GM18873 (cell line): ENCODE results near the gene MXD4.
"Not testable (repeated sequence)": the region's sequence is repeated elsewhere in the genome, so short reads cannot be mapped to it uniquely, and the experiment has no call there.

Experiments used
- ATAC-seq: cut with Tn5 transposase; IDR thresholded peaks from one replicate; pipeline ENCODE4 v1.9.1; 2021; ENCODE audit warnings: mild to moderate bottlenecking, moderate library complexity, moderate number of reproducible peaks; ENCODE audit not compliant: unreplicated experiment, low FRiP score

Gene MXD4

GRCh38 chr4:2241003-2241402 is 20.9 kb downstream of the MXD4 start:
- no peak for ATAC-seq

DNA sequence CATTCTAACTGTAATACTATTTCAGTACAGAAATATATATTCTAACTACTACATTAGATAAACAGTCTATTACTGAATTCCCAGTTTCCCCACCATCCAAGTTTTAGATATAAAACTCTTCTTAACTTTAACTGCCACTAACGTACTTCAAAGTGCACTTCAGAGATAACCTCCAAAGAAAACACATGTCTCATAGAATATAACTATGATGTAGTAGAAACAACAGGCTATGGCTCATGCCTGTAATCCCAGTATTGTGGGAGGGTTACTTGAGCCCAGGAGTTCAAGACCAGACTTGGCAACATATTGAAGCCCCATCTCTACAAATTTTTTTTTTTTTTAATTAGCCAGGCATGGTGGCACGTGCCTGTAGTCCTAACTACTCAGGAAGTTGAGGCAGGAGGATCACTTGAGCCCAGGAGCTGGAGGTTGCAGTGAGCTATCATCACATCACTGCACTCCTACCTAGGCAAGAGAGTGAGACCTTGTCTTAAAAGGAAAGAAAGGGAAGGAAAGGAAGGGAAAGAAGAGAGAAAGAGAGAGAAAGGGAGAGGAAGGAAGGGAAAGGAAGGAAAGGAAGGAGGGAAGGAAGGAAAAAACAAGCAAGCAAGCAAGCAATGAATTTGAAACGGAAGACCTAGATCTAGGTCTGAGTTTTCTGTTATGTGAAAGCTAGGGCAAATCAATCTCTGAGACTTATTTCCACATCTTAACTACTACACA is 24.8 kb downstream of the MXD4 start:
- no peak for ATAC-seq

DNA sequence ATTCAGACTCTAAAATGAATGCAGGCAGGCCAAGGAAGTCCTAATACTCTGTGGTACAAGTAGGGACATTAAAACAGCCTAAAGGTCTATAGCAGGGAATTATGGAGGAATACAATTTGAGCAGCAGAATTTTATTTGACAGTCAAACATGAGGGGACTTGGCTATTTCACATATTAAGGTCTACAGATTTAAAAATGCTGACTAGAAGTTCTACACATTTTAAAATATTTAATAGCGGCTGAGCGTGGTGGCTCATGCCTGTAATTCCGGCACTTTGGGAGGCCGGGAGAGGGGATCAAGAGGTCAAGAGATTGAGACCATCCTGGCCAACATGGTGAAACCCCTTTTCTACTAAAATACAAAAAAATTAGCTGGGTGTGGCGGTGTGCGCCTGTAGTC is 30.8 kb downstream of the MXD4 start:
- no peak for ATAC-seq

- ATAC-seq, result no peak
These were observed 35.6 kb downstream of the MXD4 start for GRCh38 chr4:2226261-2226660.

DNA sequence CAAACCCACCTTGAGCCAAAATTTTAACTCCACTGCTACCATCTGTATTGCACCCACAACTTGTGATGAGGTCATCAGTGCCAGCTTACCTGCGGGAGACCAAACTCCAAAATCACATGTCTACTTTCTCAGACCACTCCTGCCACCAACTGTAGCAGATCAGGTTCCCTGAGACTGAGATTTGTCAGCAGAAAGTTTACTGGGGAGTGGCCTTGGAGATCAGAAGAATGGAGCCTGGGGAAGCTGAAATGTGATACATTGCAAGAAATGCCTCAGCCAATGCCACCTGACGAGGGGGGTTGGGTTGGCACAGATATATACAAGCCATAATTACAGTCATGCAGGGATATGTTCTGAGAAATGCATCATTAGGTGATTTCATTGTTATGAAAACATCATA is 39.1 kb downstream of the MXD4 start:
- no peak for ATAC-seq

DNA sequence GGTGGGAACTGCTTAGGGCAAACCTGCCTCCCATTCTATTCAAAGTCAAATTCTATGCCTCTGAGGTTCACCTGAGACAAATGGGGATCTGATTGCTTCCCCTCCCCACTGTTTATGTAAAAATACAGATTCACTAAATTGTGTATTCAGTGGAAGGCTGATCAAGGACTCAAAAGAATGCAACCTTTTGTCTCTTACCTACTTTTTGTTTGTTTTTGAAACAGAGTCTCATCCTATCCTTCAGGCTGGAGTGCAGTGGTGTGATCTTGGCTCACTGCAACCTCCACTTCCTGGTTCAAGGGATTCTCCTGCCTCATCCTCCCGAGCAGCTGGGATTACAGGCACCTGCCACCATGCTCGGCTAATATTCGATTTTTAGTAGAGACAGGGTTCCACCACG is 40.5 kb downstream of the MXD4 start:
- ATAC-seq, result not testable (repeated sequence)

DNA sequence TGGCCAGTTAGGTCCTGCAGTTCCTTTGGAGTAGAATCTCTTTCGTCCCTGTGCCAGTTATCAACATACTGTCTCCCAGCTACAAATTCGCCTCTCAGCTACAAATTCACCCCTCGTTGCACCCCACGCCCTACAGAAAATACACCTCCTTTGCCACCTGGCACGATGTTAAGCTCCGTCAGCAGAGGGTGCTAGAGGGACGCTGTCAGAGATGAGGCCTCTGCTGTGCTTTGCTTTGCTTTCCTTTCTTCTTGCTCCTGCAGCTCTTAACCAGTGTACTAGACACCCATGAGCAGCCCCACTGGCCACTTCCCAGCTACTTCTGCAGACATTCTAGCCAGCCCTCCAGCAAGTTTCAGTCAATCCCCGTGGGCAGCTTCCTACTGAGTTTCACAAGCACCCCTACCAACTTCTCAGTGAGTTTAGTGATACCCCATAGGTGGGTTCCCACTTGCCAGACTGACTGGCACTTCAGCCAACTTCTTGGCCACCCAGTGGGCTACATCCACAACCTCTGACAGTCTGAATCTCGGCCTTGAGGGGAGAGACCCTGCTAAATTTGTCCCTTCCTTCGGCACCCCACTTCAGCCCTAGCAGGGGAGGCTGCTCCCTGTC is 41.8 kb downstream of the MXD4 start:
- ATAC-seq, result no peak

DNA sequence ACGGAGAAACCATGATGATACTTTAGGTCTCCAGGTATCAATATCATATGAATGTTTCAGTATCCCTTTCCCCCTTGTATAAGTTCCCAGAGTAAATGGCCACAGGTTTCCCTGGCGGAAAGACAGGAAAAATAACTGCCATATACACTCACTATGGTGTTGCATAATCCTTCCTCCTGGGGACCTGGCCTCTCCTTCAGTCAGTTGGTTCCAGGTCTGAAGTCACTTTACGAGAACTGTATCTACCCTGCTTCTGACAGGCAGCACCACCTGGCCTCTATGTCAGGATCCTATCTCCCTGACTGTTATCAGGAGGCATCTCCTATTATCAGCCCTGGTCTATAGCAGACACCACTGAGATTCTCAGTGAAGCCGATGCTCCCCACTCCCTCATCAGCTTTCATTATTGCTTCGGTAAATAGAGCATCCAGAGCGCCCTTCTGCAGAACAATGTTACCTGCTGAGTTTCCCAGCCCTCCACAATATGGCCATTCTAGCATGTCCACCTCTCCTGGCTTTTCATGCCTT is 42.6 kb downstream of the MXD4 start:
- ATAC-seq, result no peak

- no peak for ATAC-seq
These were observed 43.5 kb downstream of the MXD4 start for GRCh38 chr4:2218436-2218835.

DNA sequence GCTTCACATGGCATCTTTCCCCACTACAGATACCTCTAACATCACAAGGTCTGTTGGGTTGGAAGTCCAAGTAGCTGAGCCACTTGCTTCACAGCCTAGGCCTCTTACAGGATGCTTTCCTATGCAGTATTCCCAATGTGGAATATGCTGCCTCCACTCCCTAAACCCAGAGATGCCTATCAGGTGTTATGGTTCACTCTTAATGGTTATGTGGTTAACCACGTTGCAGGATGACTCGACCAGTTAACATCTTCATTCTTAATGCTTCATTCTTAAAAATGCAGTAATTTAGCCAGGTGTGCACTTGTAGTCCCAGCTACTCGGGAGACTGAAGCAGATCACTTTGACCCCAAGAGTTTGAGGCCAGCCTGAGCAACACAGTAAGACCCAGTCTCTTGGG is 44.2 kb downstream of the MXD4 start:
- no peak for ATAC-seq

GRCh38 chr4:2212831-2213230 is 49.1 kb downstream of the MXD4 start:
- no peak for ATAC-seq

DNA sequence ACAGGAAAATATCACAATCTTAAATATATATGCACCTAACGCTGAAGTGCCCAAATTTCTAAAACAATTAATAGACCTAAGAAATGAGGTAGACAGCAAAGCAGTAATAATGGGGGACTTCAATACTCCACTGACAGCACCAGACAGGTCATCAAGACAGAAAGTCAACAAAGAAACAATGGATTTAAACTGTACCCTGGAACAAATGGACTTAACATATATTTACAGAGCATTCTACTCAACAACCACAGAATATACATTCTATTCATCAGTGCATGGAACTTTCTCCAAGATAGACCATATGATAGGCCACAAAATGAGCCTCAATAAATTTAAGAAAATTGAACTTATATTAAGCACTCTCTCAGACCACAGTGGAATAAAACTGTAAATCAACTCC is 59.1 kb downstream of the MXD4 start:
- not testable (repeated sequence) for ATAC-seq
